HG03520 (cell line): Measurements from ENCODE around the gene GMFB.
A peak's percentile ranks its signal among the peaks of the same experiment; 100 is the strongest.
"Not testable (repeated sequence)": the region's sequence is repeated elsewhere in the genome, so short reads cannot be mapped to it uniquely, and the experiment has no call there.

Source experiments
- ATAC-seq: cut with Tn5 transposase; IDR thresholded peaks from one replicate; pipeline ENCODE4 v1.9.1; 2021; ENCODE audit warnings: mild to moderate bottlenecking, moderate library complexity; ENCODE audit not compliant: unreplicated experiment

The GMFB gene

DNA sequence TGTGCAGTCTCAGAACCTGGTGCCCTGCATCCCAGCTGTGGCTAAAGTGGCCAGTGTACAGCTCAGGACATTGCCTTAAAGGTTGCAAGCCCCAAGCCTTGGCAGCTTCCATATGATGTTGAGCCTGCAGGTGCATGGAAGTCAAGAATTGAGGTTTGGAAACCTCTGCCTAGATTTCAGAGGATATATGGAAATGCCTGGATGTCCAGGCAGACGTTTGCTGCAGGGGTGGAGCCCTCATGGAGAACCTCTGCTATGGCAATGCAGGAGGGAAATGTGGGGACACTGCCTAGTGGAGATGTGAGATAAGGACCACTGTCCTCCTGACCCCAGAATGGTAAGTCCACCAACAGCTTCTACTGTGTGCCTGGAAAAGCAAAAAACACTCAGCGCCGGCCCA, 29.7 kb downstream of the GMFB start:
- ATAC-seq, result no peak

DNA sequence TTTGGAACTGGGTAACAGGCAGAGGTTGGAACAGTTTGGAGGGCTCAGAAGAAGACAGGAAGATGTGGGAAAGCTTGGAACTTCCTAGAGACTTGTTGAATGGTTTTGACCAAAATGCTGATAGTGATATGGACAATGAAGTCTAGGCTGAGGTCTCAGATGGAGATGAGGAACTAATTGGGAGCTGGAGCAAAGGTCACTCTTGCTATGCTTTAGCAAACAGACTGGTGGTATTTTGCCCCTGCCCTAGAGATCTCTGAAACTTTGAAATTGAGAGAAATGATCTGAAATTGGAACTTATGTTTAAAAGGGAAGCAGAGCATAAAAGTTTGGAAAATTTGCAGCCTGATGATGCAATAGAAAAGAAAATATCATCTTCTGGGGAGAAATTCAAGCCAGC, 30.2 kb downstream of the GMFB start:
- ATAC-seq, result not testable (repeated sequence)

DNA sequence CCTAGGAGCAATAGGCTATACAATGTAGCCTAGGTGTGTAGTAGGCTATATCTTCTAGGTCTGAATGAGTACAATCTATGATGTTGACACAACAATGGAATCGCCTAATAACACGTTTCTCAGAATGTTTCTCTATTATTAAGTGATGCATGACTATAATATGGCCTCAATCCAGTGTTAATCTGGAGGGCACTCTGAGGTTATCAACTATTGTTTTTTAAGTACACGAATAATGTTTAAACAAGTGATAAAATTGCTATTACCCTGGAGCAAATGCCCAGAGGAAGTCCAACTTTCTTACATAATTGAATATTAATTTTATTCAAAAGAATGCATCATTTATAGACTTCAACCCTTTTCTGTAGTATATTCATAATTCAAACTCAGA, 31.2 kb downstream of the GMFB start:
- ATAC-seq, result no peak

DNA sequence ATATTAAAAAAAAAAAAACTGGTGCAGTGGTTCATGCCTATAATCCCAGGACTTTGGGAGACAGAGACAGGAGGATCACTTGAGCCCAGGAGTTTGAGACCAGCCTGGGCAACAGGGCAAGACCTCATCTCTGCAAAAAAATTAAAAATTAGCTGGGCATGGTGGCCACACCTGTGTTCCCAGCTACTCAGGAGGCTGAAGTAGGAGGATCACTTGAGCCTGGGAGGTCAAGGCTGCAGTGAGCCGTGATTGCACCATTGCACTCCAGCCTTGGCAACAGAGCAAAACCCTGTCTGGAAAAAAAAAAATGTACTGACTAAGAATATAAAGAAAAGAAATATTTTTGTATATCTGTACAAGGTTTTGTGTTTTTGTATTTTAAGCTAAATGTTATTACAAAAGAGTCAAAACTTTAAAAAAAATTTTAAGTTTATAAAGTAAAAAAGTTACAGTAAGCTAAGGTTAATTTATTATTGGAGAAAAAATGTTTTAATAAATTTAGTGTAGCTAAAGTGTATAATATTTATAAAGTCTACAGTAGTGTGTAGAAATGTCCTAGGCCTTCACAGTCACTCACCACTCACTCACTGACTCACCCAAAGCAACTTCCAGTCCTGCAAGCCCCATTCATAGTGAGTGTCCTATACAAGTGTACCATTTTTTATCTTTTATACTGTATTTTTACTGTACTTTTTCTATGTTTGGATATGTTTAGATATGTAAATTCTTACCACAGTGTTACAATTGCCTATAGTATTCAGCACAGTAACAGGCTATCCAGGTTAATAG, 31.8 kb downstream of the GMFB start:
- ATAC-seq, result not testable (repeated sequence)

DNA sequence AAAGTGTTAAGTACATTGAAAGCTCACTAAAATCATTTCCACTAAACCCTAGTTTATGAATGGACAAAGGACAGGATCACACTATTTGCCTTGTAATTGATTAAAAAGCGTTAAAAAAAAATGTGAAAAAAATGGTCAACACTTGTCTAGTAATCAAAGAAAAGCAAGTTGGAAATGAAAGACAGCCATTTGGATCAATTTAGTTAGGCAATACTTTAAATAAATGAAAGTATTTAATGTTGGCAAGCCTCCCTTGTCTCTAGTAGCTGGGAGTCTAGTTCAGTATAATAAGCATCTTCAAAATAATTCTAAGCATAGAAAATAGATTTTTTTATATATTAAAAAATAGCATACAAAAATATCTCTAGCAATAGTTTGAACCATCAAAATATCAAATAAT, 33.4 kb downstream of the GMFB start:
- no peak for ATAC-seq

DNA sequence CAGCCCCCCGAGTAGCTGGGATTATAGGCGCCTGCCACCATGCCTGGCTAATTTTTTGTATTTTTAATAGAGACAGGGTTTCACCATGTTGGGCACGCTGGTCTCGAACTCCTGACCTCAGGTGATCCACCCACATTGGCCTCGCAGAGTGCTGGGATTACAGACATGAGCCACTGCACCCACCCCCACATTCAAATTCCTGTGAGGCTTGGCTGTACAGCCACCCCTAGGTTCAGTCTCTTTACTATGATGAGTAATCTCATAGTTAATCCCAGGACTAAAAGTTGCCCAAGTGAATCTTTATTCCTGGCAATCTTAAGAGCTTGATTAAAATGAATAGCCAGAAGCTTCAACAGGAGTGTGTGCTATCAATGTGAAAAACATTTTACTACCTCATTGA, 34.8 kb downstream of the GMFB start:
- not testable (repeated sequence) for ATAC-seq

DNA sequence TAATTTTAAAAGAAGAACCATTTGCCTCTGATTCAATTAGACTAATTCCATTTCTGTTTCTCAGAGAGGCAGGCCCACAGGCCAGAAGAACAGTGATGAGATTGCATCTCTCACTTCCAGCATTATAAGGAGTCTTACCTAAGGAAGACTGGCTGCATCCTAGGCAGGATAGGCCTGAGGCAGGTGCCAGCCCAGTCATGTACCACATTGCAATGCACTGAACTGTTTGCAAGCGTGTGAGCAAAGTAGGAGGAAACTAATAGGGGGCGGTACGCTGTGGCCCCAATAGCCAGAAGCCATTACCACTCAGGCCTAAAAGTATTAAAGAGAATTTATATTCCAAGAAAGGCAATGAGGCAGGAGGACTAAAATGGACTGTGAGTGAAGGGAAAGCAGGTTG, 35.5 kb downstream of the GMFB start:
- ATAC-seq, result no peak

DNA sequence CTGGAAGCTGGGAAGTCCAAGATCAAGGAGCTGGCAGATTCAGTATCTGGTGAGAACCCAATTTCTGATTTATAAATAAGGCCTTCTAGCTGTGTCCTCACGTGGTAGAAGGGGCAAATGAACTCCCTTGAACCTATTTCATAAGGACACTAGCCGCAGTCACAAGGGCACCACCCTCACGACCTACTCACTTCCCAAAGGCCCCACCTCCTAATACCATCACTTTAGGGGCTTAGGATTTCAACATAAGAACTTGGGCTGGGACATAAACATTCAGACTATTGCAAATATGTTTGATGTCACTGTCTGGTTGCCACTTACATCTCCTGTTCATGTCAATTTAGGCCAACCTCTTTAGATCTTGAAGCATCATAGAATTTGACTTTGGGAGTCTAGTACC, 36.8 kb downstream of the GMFB start:
- ATAC-seq, result no peak

DNA sequence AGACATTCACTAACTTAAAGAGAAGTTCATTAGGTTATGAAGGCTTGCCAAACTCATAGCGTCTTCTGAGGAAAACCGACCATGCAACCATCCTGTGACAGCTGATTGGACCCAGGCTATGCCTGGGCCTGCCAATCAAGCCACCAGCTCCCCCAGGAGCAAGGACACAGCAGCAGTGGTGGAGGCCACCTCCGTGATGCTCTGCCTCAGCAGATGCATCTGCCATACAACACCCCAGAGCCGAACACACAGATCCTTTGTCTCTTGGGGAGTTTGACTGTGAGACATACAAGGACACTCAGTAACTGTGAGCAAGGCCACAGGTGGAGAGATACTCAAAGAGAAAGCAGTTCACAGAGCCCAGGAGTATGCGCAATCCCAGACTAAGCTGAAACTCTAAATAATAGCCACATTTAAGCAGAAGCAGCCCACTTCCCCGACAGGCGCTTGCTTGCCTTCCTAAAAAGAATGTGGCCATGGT, 37.6 kb downstream of the GMFB start:
- ATAC-seq, result no peak

DNA sequence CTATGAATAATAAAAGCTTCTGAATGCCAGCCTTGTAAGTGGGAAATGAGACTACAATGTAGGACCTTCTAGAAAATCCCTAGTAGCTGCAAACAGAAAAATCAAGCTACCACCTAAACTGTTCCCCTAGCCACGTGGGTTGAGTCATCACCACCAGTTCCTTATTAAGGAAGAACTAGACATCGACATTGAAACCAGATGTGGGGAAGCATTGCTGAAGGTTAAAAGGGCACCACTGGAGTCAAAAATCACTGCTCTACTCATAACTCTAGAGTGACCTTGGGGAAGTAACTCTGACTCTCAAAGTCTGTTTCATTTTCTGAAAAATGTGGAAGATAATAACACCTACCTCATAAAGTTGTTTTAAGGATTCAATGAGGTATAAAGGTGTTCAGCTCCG, 38.2 kb downstream of the GMFB start:
- ATAC-seq, result peak; percentile 50

DNA sequence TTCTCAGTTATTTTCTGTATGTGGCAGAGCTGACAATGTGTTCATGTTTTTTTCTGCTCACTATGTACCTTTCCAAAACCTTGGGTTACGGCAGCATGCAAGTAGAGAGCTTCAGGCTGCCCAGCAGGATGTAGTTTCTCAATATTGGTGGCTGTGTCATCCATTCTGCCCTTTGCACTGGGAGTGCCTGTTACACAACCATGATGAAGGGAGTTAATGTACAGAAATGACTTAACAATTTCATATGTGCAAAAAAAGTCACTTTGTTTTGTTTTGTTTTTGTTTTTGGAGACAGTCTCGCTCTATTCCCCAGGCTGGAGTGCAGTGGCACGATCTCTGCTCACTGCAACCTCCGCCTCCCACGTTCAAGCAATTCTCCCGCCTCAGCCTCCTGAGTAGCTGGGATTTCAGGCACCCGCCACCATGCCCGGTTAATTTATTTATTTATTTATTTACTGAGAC, 41.5 kb downstream of the GMFB start:
- ATAC-seq, result no peak

DNA sequence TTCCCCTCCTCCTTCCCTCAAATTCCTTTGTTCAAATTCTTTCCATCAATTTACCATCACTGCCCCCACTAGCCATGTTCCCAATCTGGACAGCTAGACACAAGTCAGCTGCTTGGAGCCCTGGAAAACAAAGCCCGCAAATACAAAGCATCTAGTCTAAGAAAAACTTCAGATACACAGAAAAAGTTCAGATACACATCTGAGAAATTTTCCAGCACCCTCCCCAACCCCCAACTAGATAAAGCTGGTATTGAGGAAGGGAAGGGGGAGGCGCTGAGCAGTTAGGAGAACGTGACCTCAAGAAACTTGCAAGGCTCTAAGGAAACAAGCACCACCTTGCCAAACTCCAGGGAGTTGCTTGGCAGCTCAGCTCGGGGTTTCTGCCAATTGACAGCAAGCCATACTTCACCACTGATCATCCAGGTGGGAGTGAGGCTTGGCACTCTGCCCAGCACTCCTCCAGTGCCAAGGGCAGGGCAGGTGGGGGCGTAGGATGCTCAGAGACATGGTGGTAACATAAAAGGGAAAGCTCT, 42.6 kb downstream of the GMFB start:
- ATAC-seq, result no peak

DNA sequence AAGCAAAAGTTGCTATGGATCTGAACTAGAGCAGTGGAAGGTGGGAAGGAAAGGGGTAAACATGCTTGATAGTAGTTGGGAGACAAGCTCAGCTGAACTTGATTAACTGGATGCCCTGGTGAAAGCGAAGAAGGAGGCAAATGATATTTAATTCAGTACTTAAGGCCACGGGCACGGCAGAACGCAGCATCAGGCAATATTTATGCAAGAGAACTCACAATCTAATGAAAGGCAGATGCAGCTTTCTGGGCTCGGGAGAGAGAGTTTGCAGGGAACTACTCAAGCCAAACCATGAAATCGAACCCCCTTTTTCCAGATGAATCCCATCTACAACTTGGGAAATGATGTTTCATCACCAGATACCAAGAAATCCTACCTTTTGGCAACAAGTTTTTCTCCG, 44.1 kb downstream of the GMFB start:
- no peak for ATAC-seq

DNA sequence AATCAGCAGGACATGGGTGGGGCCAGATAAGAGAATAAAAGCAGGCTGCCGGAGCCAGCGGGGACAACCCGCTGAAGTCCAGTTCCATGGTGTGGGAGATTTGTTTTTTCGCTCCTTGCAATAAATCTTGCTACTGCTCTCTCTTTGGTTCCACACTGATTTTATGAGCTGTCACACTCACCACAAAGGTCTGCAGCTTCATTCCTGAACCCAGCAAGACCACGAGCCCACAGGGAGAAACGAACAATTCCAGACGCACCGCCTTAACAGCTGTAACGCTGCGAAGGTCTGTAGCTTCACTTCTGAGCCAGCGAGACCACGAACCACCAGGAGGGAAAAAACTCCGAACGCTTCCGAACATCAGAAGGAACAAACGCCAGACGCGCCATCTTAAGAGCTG, 44.8 kb downstream of the GMFB start:
- ATAC-seq, result no peak

DNA sequence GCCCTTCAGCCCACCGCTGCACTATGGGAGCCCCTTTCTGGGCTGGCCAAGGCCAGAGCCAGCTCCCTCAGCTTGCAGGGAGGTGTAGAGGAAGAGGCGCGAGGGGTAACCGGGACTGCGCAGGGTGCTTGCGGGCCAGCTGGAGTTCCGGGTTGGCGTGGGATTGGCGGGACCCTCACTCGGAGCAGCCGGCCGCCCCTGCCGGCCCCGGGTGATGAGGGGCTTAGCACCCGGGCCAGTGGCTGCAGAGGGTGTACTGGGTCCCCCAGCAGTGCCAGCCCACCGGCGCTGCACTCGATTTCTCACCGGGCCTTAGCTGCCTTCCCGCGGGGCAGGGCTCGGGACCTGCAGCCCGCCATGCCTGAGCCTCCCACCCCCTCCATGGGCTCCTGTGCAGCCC, 45.8 kb downstream of the GMFB start:
- ATAC-seq, result not testable (repeated sequence)

DNA sequence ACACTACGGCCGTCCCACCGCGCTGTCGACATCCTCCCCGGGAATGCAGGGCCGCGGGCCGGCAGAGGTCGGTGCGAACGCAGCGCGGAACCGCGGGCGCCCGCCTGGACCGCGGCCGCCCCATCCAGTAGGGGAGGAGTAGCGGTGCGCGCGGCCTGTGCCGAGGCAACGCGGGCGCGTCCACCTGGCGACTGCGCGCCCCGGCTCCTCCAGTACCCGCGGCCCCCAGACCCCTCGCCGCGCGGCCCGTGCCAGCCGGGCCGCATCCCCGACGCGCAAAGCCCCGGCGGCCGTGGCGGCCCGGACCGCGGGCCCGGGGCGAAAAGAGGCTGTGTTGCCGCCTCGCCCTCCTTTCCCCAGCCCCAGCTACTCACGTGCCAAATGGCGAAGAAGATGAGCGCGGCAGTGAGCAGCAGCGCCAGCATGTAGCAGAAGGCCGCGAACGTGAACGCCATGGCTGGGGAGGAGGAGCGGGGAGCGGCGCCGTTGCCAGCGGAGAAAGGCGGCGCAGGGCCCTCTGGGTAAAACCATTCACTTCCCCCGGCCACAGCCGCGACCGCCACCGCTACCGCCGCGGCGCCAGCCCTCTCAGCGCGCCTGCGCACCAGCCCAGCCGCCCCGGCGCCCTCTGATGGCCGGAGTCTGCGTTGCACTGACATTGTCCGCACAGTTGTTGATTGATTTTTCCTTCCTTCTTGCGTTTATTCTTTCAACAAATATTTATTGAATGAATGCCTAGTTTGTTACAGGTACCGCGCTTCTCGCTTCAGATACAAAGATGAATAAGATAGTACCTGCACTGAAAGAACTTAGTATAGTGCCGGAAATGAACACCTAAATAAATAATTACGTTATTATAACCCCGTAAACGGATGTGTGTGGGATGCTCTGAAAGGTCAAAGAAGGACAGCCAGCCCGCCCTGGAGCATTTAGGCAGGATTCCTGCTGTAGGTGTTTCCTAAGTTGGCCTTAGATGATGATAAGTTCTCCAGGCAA, 47.6 kb downstream of the GMFB start, which contains the start of gene CNIH1:
Gene CNIH1, minus strand, starts transcription at position 502 of the 996 bp plus-strand sequence. Its CDS starts 47 bp downstream, at position 455.
- peak; percentile 91 for ATAC-seq

DNA sequence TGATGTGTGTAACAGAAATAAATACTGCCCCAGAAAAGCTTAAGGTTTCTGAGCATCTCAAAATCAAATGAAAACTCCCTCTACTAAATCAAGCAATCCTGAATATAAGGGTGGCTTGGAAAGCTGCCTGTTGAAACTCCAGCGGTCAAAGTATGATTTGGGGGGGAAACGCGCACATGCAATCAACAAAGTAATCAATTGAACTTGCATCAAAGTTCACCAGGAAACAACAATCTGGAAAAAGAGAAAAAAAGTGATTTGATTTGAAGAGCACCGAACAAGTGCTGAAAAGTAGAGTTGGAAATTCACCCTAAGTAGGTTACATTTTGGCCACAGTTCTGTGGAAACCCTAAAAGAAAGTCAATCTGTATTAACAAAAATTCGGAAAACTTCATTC, 48.3 kb downstream of the GMFB start:
- ATAC-seq, result no peak

DNA sequence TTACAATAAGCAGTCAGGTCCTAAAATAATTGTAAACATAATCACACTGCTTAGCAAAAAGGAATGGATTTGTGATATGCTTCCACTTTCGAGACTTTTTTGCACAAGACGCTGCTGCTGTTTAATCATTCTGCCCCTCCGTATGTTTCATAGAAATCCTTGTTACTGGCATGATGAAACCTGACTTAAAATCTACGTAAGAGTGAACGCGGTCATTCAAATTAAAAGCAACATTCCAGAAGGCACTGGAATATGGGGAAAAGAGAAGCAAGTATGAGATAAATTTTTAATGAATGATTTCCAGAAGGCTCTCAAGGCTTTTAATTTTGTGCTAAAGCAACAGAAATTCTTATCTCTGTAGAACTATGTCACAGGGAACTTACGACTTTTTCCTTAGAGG, 48.7 kb downstream of the GMFB start:
- ATAC-seq, result no peak

DNA sequence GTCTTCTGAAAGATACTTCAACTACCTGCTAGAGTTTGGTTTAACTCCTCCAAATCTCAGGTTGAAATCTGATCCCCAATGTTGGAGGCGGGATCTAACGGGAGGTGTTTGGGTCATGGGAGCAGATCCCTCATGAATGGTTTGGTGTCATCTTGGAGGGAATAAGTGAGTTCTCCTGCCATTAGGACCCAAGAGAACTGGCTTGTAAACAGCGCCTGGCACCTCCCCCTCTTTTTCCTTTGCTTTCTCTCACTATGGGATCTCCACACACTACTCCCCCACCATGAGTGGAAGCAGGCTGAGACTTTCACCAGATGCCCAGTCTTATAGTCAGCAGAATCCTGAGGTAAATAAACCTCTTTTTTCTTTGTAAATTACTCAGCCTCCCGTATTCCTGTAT, 50.1 kb downstream of the GMFB start:
- no peak for ATAC-seq

DNA sequence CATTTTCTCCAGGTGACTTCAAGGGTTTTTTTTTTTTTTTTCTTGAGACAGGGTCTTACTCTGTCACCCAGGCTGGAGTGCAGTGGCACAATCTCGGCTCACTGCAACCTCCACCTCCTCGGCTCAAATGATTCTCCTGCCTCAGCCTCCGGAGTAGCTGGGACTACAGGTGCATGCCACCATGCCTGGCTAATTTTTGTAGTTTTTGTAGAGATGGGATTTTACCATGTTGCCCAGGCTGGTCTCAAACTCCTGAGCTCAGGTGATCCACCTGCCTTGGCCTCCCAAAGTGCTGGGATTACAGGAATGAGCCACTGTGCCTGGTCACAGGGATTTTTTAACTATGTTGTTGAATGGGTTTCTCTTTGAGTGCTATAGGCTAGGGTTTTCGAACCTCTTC, 50.8 kb downstream of the GMFB start:
- ATAC-seq, result not testable (repeated sequence)

DNA sequence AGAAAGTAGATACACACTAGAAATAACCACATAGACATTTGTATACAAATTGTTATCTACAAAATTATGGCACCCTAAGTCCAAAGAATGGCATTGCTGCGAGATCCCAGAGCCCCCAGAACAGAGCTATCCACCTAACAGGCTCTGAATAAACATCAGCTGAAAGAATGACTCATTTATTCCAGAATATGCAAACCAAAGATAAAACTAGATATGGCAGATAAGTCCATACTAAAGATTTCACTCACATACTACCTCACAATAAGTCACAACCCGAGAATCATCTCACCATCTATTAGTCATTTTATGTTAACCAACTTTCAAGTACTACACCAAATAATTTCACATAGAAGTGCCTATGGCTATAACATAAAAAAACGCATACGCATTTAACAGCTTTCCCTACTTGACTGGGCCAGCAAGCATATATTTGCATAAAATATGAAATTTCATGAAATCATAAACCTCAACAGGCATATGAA, 53.2 kb downstream of the GMFB start:
- ATAC-seq, result peak; percentile 61
